Cardiac septum (tissue), 1 donor: Measurements from ENCODE around the gene PID1. TPM values are rescaled to one million over a fixed set of nuclear protein-coding genes. Genes with fewer than 3 reads are reported as not detected.
"Not testable (repeated sequence)": the region's sequence is repeated elsewhere in the genome, so short reads cannot be mapped to it uniquely, and the experiment has no call there.

ENCODE experiments used
- DNase-seq: peaks from one replicate; pipeline ENCODE4 v3.0.0-alpha.2; 2020; ENCODE audit warnings: low spot score
- intact Hi-C: fragments of 100-400 bp; cut with DNase I; formaldehyde crosslinking; loops from one replicate; pipeline ENCODE4 v1.14.0; 2022
- total RNA-seq: library from RNA; stranded (reverse); fragmentation: NEBNext Ultra II Directional; extraction: Animal tissue kit (Norgen Biotek cat#: 25700); gene quantifications from one replicate; pipeline ENCODE4 v1.2.1, GENCODE V29; 2021
- donor health status: DM: no; HTN: no; CAD: no.

The PID1 gene
- total RNA-seq, 1 donor from 2014 or later: 4.3 TPM

DNA sequence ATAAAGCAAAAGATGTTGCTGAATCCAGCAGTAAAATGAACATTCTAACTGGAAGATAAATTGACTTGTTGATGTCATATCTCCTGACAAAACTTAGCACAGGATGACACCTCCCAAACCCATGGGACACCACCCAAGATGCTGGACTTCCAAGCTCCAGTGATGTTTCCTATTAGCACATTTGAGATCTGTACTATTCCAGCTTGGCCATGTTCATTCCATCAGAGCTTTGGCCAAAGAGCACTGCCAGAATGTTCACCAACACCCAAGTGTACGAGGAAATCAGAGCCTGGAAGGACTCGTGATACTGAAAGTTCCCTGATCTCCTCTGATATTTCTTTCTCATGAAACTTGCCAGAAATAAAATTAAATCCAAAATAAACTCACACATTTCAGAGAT lies 44.7 kb downstream of the PID1 start:
- no peak for DNase-seq
- intact Hi-C loops: no loop called here

DNA sequence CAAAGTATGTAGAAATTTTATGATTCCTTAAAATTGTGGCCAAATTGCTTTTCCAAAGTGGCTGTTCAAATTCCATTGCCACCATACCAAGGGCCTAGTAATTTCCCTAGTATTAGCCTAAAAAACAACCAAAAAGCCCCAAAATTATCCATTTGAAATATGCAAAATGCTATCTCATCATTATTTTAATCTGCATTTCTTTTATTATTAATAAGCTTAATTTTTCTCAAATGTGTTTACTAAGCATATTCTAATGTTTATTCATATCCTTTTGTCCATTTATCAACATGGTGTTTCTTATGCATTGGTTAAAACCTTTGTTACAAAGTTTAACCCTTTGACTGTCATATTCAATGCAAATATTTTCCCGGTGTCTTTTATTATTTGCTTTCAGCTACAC lies 48.0 kb downstream of the PID1 start:
- intact Hi-C loops: no loop called here
- no peak for DNase-seq

DNA sequence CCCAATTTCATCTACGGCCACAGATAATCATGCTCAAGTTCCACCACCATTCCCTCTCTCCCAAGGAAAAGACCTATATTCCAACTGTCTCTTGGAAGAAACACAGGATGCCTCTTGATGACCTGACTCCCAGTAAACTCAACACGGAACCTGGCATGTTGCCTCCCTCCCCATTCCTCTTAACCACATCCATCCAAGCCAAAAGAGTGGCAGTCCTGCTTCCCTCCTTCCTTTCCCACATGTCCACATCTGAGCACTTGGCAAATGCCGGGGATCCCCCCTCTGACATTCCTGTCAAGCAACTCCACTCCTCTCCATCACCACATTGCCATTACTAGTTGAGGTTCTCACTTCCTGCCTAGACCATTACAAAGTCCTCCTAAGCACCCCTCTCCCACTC lies 49.4 kb downstream of the PID1 start:
- no peak for DNase-seq
- intact Hi-C loops: no loop called here

DNA sequence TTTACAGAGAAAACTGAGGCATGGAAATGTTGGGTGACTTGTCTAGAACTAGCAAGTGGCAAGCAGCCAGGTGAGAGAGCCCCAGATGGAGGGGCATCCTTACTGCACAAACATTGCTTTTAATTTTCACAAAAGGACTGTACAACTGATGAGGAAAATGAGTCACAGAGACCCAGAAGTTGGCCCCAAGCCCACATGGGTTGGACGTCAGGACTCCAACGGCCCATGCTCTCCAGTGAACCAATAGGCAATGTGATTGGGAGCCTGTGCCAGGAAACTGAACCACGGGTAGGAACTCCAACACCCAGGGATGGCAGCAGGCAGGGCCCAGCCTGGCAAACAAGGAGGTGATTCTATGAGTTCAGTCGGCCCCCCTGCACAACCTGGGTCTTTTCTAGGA lies 50.8 kb downstream of the PID1 start:
- no peak for DNase-seq
- intact Hi-C loops: no loop called here

DNA sequence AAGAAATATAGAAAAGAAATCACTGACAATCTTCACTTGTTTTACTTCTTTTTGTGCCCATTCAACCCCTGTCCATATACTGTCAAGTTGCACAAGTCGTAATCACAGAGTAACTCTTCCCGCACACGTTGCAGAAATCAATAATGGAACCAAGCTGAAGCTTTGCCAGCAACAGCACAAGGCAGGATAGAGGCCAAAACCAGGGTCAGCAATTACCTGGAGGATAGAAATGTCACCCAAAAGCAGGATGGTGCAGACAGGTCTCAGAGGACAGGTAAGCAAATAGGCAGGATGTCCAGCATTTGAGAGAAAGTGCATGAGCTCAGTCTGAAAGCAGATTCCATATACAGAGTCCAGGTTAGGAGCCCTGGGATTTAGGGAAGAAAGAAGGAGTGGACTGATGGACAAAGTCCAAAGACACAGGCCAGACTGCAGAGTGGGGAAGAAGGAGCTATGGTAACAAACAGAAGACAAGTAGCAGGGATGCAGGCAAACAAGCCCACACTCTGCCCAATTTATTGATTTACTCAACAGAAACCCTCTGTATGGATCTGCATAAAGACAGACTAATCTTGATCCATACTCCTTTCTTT lies 52.7 kb downstream of the PID1 start:
- DNase-seq: no peak
- intact Hi-C loops: no loop called here

DNA sequence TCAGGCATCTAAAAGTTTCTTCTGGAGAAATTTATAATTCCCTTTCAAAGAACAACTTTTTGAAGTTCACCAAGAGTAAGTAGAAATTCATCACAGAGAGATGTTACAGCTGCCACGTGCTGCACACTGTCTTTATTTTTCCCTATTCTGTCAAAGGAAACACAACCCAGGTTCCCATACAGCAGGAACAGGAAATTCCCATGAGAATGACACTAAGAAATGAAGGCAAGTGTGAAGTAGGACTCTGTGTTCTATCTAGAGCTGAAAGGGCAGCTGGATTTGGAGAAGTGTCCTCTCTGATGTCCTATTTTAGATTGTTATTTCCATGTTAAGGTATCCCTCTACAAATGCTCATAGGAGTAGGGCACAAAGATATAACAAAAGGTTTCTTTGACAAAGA lies 58.8 kb downstream of the PID1 start:
- intact Hi-C loops: no loop called here
- DNase-seq: no peak

DNA sequence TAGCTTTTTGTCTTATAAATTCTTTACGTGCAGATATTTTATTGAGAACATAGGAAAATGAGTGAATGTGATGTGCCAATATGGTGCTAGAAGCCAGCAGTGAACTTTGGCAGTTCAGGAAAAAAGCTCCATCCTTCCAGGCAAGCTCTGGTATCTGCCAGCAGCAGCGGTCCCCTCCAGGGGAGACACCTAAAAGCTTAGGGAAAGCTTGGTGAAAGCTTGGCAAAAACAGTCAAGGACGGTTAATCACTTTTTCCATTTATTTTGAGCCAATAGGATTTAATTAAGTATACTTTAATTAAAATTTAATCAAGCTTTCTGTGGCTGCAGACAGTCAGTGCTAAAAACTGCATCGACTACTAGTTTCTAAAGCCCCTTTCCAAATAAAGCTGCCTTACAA lies 60.4 kb downstream of the PID1 start:
- intact Hi-C loops: no loop called here
- no peak for DNase-seq

DNA sequence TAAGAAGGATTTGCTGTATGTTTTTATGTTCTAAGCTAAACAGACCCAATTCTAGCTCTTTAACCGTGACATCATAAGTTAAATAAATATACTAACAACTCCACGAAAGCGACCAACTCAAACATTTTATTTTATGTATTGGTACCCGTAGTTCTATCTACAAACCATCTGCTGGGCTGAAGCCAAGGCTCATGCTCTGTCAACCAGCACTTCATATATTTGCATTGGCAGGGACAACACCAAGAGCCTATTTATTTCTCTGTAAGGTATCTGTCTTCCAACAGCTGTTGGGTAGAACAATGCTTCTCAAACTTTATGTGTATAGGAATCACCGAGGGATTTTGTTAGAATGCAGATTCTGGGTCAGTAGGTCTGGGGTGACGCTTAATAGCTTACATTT lies 64.5 kb downstream of the PID1 start:
- intact Hi-C loops: no loop called here
- no peak for DNase-seq

DNA sequence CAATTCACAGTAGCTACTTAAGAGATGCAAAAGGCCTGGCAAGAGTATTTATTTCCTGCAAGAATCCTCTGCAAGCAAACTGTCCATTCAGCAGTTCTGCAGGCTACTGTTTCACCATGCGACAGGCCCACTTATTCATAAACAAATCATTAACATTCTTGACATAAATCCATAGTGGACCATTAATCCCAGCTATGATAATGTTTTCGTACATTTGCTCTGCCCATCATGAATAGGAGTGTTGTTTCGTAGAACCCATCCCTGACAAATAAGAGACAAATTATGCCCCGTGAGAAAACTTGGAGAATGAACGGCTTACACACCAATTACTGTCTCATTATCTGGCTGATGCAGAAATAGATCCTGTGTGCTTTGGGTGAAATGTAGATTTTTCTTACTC lies 65.4 kb downstream of the PID1 start:
- intact Hi-C loops: no loop called here
- no peak for DNase-seq

DNA sequence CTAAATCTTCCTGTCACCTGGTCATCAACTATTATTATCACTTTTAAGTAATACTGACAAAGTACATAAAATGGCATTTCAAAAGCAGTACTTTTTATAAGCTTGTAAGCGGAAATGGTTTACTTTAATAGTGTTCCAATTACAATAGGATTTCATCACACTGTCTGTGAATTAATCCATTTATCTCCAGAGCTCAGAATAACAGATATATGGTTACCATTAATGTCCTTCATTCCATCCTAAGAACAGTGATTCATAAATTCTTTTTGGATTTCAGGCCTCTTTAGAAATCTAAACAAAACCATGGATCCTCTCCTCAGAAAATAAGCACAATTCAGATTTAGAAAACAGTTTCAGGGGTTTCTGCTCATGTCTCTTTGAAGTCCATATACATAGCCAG lies 68.4 kb downstream of the PID1 start:
- DNase-seq: no peak
- intact Hi-C loops: no loop called here

DNA sequence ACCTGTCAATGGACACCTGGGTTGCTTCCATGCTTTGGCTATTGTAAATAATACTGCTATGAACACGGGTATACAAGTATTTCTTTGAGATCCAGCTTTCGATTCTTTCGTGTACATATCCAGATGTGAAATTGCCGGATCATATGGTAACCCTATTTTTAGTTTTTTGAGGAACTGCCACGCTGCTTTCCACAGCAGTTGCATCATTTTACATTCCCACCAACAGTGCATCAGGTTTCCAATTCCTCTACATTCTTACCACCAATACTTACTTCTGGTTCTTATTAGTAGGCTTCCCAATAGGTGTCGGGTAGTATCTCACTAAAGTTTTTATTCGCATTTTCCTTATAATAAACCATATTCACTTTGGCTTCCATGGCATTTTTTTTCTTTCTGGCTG lies 69.6 kb downstream of the PID1 start:
- DNase-seq: no peak
- intact Hi-C loops: no loop called here

DNA sequence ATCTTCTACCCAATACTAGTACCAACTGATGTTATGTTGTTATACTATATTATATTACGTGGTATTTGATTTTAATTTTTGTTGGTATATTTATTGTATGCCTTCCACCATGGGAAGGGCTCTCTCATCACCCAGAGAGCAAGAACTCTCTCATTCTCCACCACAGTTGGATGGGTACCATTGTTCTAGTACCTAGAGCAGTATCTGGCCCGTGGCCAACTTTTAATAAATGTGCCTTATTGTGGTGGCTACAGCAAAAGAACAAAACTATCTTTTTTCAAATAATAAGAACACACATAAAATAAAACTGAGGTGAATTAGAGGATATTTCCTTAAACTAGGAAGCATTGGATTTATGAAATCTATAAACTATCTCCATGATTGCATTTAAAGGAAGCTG lies 71.8 kb downstream of the PID1 start:
- intact Hi-C loops: no loop called here
- DNase-seq: no peak

DNA sequence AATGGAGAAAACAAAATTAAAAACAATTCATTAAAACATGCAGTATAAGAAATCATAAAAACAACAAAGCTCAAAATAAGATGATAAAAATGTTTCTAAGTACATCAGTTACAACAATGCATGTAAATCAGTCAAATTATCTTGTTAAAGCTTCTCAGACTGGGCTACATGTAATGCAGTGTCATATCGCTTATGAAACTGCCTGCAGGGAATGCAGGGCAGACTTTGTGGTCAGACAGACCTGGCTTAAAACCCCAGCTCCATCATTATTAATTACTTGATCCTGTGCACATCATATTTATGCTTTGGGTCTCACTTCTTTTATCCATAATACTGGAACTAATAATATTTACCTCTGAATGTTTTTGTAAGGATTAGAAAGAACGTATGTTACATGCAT lies 74.6 kb downstream of the PID1 start:
- intact Hi-C loops: no loop called here
- no peak for DNase-seq

DNA sequence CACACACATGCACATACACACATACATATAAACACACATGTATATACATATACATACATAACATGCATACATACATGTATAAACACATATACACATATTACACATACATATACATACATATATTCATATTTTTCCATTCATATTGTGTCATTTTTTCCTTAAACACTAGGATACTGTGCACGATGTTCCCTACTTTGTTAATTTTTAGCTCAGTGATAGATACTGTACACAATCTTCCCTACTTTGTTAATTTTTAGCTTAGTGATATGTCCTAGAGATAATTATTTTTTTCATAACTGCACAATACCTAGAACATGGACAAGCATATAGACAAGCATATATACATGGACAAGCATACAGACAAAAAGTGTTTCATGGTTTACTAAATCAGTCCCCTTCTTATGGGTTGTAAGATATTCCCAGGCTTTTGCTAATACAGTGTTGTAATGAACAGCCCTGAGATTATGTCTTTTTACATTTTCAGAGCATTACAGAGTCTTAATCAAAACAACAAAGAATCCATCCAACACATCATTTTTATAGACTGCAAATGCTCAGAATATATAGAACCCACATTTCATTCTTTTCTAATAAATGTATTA lies 75.6 kb downstream of the PID1 start:
- DNase-seq: no peak
- intact Hi-C loops: no loop called here

DNA sequence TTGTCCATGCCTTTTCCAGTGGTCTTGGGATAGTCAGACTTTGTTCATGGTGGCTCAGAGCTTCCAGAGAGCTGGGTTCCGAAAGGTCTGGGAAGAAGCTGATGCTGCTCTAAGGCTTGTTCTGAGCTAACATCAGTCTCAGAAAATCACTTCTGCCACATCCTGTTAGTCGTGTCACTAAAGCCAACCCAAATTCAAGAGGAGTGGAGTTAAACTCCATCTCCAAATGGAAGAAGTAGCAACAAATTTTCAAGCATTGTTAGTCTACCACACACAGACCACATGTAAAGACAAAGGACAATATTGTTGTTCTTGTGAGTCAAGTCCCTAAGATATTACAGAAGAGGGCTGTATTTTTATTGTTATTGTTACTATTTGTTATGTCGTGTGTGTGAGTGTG lies 77.8 kb downstream of the PID1 start:
- DNase-seq: no peak

DNA sequence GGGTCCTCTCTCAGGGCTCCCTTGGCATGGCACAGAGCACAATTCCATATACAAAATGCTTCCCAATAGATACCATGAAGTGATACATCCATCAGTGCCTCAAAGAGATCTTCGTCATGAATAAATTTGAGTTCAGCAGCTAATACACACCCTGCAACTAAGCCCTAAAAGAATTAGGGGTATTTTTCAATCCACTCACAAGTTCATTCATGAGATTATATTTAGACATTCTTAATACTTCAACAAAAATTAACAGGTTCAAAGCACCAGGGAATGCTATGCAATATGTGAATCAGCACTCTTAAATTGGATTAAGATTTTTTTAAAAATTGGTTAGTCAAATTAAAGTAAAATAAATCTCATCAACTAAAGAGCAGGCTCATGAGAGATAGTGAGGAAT lies 79.7 kb downstream of the PID1 start:
- no peak for DNase-seq
- intact Hi-C loops: no loop called here

More for the DNA sequence above, 77.8 kb downstream of the PID1 start:
- intact Hi-C loops: no loop called here

DNA sequence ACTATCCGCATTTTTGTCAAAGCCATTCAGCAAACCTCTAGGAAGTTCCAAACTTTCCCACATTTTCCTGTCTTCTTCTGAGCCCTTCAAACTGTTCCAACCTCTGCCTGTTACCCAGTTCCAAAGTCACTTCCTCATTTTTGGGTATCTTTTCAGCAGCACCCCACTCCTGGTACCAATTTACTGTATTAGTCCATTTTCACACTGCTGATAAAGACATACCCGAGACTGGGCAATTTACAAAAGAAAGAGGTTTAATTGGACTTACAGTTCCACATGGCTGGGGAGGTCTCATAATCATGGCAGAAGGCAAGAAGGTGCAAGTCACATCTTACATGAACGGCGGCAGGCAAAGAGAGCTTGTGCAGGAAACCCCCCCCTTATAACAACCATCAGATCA lies 84.0 kb downstream of the PID1 start:
- DNase-seq, intact Hi-C loops: not testable (repeated sequence)

DNA sequence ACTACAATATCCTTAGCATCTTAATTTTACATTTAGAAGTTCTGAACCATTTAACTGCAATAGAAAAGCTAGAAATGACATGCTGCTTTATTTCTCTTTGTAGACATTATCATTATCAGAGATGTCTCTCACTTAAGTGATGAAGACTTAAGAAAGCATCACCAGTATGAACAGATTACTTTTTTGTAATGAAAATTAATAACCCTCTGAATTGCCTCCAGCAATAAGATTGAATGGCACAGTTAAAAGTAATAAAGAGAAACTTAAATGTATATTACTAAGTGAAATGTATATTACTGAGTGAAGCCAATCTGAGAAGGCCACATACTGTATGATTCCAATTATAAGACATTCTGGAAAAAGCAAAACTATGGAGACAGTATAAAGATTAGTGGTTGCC lies 89.4 kb downstream of the PID1 start:
- no peak for DNase-seq
- intact Hi-C loops: no loop called here

DNA sequence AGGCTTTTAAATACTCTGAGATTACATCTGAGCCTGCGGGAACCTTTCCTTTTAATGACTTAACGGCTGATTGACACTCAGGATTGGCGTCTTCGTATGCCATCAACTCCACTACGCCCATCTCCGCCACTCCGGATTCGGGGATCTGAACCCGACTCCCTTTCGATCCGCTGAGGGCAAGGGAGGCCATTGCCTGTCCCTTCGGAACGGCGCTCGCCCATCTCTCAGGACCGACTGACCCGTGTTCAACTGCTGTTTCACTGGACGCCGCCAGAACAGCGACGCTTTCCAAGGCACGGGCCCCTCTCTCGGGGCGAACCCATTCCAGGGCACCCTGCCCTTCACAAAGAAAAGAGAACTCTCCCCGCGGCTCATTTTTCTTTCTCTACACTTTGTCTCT lies 90.4 kb downstream of the PID1 start:
- intact Hi-C loops: no loop called here
- no peak for DNase-seq

DNA sequence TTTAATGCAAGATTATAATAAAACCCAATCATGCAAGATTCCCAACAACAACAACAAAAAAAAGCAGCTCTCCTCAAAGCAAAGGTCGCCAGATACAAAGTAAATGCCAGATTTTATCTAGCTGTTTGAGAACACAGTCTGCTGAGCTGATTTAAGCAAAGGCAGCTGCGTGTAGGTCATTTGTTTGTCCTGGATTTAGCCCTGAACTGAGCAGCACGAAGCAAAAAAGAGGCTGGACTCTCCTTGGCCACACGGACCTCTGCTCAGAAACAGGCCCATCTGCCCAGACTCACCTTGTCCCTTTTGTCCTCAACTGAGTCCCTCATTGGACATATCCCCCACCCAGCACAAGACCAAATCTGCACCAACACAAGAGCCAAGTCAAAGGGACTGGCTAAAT lies 91.5 kb downstream of the PID1 start:
- intact Hi-C loops: no loop called here
- no peak for DNase-seq

DNA sequence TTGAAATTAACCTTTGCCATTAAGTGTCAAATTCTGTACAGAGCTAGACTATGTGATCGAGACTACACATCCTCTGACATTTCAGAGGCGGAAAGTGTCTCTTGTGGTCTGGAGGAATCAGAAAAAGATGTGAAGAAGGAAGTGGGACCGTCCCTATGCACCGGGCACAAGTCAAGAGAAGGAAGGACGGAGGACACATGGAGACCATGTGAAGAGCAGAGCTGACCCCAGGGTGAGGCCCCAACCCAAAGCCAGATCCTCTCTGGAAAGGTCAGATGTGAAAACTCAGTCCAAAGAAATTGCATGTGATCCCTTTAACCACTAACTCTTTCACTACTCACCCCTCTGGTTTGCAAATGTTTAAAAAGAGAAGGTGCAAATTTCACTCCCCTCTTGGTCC lies 92.4 kb downstream of the PID1 start:
- DNase-seq: no peak
- intact Hi-C loops: no loop called here

DNA sequence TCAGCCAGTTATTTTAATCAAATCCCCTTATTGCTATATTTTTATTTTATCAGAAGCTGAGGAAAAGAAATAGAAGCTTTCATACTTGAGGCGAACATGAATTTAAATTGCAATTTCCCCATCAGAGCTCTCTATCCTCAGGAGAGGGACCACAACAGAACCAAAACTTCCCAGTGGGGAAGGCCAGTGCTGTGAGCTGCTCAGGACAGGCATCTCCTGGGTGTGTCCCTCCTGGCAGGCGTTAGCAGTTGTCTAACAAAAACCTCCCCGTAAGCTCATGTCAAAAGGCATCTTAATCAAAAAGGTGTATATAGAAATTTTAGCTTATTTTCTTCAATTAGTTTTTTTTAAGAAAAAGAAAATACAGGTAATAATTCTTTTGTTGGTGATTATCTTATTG lies 93.0 kb downstream of the PID1 start:
- intact Hi-C loops: no loop called here
- DNase-seq: no peak
